NCI-H1105 (cell line): ENCODE measurements around the gene RALGPS2.
"Not testable (repeated sequence)": the region's sequence is repeated elsewhere in the genome, so short reads cannot be mapped to it uniquely, and the experiment has no call there.

Experiments used
- DNase-seq: peaks from one replicate; lab custom pipeline; 2025; lab: John Stamatoyannopoulos, UW

The RALGPS2 gene

GRCh38 chr1:178942285-178943198 lies 217.5 kb downstream of the RALGPS2 start:
- no peak for DNase-seq

GRCh38 chr1:178944729-178945128 lies 219.7 kb downstream of the RALGPS2 start:
- DNase-seq, result no peak

DNA sequence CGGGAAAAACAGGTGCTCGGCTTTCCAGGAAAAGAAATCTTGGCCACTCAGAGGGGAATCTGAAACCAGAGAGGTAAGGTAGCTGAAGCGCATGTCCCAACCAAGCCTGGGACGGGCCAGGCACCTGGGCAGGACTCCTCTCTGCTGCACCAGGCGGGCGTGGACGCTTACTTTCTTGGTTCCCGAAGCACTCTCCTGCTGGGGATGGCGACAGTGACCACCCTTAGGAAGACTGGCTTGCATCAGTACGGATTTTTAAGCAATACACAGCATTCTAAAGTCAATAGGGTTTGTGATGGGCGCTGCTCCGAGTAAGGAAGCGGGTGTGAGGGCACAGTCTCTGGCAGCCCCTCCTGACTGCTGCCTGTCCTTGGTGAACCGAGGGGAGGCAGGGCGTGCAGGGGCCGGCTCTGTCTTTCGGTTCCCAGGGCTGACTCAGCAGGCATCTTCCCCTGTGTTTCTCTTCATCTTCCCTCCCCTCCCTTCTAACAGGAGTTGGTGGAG lies 220.8 kb downstream of the RALGPS2 start:
- no peak for DNase-seq

- DNase-seq, result no peak
Measured at GRCh38 chr1:178946416-178946815, 221.4 kb downstream of the RALGPS2 start.

- no peak for DNase-seq
Measured at GRCh38 chr1:178946855-178947676, 222.0 kb downstream of the RALGPS2 start.

GRCh38 chr1:178947677-178947981 lies 222.6 kb downstream of the RALGPS2 start:
- no peak for DNase-seq

- no peak for DNase-seq
Measured at GRCh38 chr1:178948676-178949075, 223.6 kb downstream of the RALGPS2 start.

DNA sequence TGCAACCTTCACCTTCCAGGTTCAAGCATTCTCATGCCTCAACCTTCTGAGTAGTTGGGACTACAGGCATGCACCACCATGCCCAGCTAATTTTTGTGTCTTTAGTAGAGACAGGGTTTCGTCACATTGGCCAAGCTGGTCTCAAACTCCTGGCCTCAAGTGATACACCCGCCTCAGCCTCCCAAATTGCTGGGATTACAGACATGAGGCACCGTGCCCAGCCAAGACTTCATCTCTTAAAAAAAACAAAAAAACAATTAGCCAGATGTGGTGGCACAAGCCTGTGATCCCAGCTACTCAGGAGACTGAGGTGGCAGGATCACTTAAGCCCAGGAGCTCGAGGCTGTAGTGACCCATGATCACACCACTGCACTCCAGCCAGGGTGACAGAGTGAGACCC lies 224.8 kb downstream of the RALGPS2 start:
- not testable (repeated sequence) for DNase-seq

- no peak for DNase-seq
Measured at GRCh38 chr1:178951600-178951999, 226.6 kb downstream of the RALGPS2 start.

DNA sequence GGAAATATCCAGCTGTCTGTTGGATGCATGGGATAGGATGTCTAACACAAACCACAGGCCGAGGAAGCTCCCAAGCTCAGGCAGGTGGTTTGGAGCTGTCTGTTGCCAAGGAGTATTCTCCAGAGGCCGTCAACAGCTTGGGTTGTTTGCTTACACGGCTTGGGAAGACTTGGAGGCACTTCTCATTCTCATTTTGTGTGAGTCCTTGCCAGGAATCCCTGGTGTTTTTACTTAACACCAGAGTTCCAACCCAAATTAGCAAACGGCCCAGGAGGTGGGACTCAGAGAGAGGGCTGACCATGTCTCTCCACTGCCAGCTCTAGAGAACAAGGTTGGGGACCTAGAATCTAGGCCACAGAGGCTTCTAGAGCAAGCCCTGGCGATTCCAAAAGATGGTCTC lies 228.0 kb downstream of the RALGPS2 start:
- DNase-seq, result no peak

GRCh38 chr1:178953538-178954324 lies 228.7 kb downstream of the RALGPS2 start:
- no peak for DNase-seq

- no peak for DNase-seq
Measured at GRCh38 chr1:178954325-178954690, 229.3 kb downstream of the RALGPS2 start.

- no peak for DNase-seq
Measured at GRCh38 chr1:178954937-178955336, 229.9 kb downstream of the RALGPS2 start.

- DNase-seq, result no peak
Measured at GRCh38 chr1:178955391-178955954, 230.4 kb downstream of the RALGPS2 start.

- no peak for DNase-seq
Measured at GRCh38 chr1:178958491-178958890, 233.4 kb downstream of the RALGPS2 start.

DNA sequence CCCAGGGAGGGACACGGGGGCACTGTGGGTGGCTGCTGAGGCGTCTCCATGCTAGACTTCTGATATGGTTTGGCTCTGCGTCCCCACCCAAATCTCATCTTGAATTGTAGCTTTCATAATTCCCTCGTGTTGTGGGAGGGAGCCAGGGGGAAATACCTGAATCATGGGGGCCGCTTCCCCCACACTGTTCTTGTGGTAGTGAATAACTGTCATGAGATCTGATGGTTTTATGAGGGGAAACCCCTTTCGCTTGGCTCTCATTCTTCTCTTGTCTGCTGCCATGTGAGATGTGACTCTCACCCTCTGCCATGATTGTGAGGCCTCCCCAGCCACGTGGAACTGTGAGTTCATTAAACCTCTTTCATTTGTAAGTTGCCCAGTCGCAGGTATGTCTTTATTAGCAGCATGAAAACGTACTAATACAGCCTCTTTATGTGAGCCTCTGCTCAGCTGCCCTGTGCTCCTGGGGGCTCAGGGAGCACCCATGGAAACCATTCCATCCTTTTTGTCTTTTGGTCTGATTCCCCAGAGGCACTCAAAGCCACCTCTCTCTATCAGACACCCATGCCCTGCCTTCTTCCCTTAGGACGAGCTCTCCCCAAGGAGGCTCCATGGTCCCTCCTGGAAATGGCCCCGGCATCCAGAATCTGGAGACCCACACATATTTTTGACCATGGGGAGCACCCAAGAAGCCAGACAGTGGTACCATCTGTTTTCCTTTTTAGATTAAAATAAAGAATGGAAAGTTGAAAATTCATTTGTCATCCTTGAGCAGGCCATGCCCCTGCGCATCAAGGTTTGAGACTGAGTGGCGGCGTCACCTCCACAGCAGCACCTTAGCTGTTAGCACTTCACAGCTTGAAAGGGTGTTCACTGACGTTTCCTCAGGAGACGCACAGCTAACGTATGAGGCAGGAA lies 234.8 kb downstream of the RALGPS2 start:
- DNase-seq, result no peak

- no peak for DNase-seq
Measured at GRCh38 chr1:178960482-178961240, 235.6 kb downstream of the RALGPS2 start.

- DNase-seq, result no peak
Measured at GRCh38 chr1:178961331-178961730, 236.3 kb downstream of the RALGPS2 start.

GRCh38 chr1:178961868-178962267 lies 236.8 kb downstream of the RALGPS2 start:
- no peak for DNase-seq
